GM10248 (cell line): ENCODE results near the gene PCP4.

Source experiments
- CTCF ChIA-PET: fragments of 300-600 bp; sonication (Branson Sonifier 250); formaldehyde crosslinking; extraction: SDS; loops from one replicate; lab custom pipeline; 2021; ENCODE audit warnings: antibody characterized with exemption; lab: Yijun Ruan, JAX
- POLR2A ChIA-PET: fragments of 350-650 bp; sonication (Branson Sonifier 250); formaldehyde crosslinking; extraction: SDS; loops from one replicate; lab custom pipeline; 2020; ENCODE audit warnings: antibody characterized with exemption; lab: Yijun Ruan, JAX
- DNase-seq: peaks from one replicate; pipeline ENCODE4 v3.0.0; 2012; ENCODE audit errors: extremely low spot score
- CTCF ChIP-seq: IDR thresholded peaks from 2 replicates; pipeline ENCODE4 v1.5.1; 2012; ENCODE audit warnings: mild to moderate bottlenecking, low read depth; ENCODE audit errors: extremely low read depth, missing control alignments, control extremely low read depth

The PCP4 gene

DNA sequence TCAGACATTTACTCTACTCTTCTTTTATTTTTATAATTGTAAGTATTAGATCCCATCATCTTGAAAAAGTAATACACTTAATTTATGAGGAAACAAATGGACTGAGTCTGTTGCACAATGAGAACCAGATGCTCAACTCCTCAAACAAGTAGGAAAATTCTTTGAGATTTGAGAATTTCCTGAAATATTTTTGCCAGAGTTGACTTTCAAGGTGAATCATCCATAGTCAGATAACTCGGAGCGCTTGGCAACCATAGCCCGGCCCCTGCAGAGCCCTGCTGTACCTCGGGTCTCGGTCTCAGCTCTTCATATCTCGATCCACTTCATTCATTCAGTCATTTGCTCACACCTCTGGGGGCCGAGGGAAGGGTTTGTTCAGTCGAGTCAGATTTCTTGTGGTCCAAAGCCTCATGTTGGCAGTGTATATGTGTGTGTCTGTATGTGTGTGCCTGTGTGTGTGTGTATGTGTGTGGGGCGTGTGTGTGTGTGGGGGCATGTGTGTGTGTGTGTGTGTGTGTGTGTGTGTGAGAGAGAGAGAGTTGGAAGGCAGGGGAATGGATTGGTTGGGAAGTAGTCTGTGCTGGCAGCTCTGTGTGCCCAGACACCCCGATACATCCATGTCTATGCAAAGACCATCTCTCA lies 18.1 kb upstream of the PCP4 start:
- POLR2A ChIA-PET = no interaction called here
- TF ChIP-seq CTCF = no peak
- CTCF ChIA-PET = interaction anchor here (1.4 kb wide), 1 partner anchor 19 kb away, joined by 3 read pairs; the partner anchor contains the start of gene PCP4

DNA sequence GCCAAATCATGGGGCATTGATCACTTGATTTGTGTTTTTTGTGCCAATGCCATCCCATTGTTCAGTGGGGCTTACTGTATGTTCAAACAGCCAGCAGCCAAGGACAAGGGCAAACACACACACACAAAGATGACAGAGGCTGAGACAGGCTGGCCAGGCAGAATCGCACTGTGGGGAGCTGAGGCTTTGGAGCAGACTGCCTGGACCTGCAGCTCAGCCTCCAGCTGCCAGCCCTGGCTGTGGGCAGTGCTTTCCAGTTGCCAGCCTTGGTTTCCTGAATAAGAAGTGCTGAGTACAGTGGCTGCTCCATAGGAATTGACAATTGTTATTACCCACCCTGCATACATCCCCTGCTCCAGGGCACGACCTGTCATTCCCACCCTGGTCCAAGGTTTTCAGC lies 16.9 kb upstream of the PCP4 start:
- ChIA-PET CTCF (no interaction called here), POLR2A (no interaction called here)
- TF ChIP-seq CTCF = no peak
- DNase-seq = no peak

More for the DNA sequence above, 18.1 kb upstream of the PCP4 start:
- DNase-seq = no peak

DNA sequence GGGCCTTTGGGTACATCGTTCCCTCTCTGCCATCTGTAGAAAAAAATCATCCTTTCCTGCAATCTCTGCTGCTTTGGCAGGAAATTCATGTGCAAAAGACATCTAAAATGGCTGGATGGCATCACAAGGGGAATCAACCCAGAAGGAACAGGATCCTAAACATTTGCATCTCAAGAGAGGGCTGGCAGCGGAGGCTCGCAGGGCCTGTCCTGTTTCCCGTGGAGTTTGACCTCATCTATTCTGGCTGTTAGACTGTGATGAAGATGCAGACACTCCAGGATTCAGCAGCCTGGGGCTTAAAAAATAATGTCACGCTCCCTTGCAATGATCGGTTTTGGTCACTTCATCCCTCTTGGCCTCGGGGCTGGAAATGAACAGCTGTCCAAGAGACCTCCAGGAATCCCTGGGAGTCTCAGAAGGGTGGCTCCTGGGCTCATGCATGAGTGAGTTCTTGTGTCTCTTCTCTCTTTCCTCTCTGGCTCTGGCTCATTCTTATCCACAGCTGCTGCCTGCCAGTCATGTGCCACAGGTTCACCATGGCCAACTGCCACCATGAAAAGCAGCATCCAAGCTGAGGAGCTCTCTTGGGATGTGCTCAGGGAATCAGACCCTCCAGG lies 16.1 kb upstream of the PCP4 start:
- CTCF ChIA-PET = no interaction called here
- DNase-seq = no peak
- TF ChIP-seq CTCF = no peak
- POLR2A ChIA-PET = no interaction called here

DNA sequence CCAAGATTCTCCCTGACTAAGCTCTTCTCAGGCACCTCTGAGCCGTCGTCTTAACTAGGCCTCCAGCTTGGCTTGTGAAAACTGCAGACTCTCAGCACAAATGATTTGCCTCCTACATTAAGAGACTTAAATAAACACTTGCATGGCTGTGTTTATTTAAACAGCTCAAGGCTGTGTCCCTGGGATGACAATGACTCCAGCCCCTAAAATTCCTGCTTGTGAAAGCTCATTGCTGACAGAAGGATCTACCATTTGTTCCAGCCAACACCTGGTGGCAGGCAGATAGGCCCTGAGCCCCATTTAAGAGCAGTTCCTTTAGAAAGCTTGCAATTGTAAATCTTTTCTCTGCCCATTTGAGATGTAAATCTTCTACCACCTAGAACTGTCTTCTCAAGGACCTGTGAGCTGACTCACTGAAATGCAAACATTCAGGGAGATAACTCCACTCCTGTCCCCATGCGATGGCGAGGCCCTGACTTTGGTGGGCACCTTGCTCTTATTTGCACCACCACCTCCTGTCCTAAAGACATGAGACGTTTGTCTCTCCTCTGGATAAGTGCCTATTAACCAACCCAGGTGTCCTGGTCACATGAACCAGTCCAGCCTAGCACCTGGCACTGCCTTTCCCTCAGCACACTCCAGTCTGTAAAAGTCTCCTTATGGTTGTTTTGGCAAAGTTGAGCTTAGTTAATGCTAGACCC lies 15.1 kb upstream of the PCP4 start:
- DNase-seq = no peak

DNA sequence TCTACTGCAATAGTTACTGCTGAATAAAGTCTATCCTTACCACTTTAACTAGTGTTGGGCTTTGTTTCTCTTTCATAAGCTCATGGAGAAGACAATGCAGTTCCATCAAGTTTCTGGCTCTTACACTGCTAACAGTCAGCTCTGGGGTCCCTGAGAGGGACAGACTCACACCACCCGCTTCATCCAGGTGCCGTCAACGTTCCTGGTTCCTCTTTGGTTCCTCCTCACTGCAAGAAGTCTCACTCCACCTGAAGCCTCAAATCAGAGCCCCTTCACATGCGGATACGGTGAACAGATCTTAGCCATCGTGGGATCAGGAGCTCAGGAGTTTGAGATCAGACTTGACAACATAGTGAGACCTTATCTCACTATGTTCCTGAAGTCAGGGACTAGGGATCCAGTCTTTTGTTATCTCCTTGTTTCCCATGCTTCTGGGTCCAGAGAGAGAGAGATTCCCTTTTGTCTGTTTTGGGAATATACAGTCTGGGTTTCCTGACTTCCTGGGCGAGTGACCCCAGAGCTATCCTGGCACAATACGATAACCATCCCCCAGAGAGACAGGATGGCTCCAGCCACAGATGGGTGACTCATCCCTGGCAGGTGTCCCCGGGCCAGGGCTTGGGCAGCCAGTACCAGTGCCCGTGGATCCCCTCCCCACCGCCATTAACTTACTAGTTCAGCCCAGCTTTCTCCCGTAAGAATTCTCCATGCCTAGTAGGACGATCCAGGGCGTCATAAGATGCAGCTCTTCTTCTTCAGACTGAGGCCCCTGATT lies 14.3 kb upstream of the PCP4 start:
- POLR2A ChIA-PET = no interaction called here
- DNase-seq = no peak
- CTCF ChIA-PET = interaction anchor here (1.7 kb wide), 1 partner anchor 14 kb away, joined by 5 read pairs; the partner anchor contains the start of gene PCP4
- no peak for TF ChIP-seq CTCF

More for the DNA sequence above, 15.1 kb upstream of the PCP4 start:
- ChIA-PET POLR2A (no interaction called here), CTCF (interaction anchor here (1.7 kb wide), 1 partner anchor 15 kb away, joined by 5 read pairs; the partner anchor contains the start of gene PCP4)
- no peak for TF ChIP-seq CTCF

GRCh38 chr21:39854572-39854971 lies 12.7 kb upstream of the PCP4 start:
- no peak for DNase-seq
- ChIA-PET POLR2A (no interaction called here), CTCF (interaction anchor here (1.1 kb wide), 1 partner anchor 15 kb away, joined by 5 read pairs; no protein-coding TSS in a partner anchor)
- TF ChIP-seq CTCF = no peak
